DOHH2 (cell line): ENCODE data around the gene ARRB1.

Experiments used
- H3F3A ChIP-seq: fragments of 200-600 bp; sonication (generic), shearing (Covaris generic); 2 replicates; pipeline ENCODE4 v1.6.0; 2016; ENCODE audit warnings: antibody characterized with exemption, mild to moderate bottlenecking; ENCODE audit not compliant: control insufficient read depth, insufficient read depth
- H3K27ac ChIP-seq: fragments of 200-600 bp; sonication (generic); 2 replicates; pipeline ENCODE4 v1.5.1; 2014; ENCODE audit warnings: low read depth, mild to moderate bottlenecking, low read length, moderate library complexity
- H3K27me3 ChIP-seq: fragments of 200-600 bp; sonication (generic); 2 replicates; pipeline ENCODE4 v1.6.1; 2014; ENCODE audit warnings: mild to moderate bottlenecking, low read length, mixed read lengths; ENCODE audit not compliant: control insufficient read depth
- H3K36me3 ChIP-seq: fragments of 200-600 bp; sonication (generic); 2 replicates; pipeline ENCODE4 v1.6.1; 2014; ENCODE audit warnings: mild to moderate bottlenecking, low read length, moderate library complexity, mixed read lengths; ENCODE audit not compliant: control insufficient read depth
- H3K4me1 ChIP-seq: fragments of 200-600 bp; sonication (generic); 2 replicates; pipeline ENCODE4 v1.6.1; 2014; ENCODE audit warnings: mild to moderate bottlenecking, low read length, mixed read lengths; ENCODE audit not compliant: control insufficient read depth
- H3K4me2 ChIP-seq: fragments of 200-600 bp; sonication (generic); 2 replicates; pipeline ENCODE4 v1.6.0; 2014; ENCODE audit warnings: mild to moderate bottlenecking, low read length, moderate library complexity
- H3K4me3 ChIP-seq: fragments of 200-600 bp; sonication (generic); 2 replicates; pipeline ENCODE4 v1.5.1; 2014; ENCODE audit warnings: mild to moderate bottlenecking, low read length, mixed read lengths
- H3K79me2 ChIP-seq: fragments of 200-600 bp; sonication (generic); 2 replicates; pipeline ENCODE4 v1.6.1; 2014; ENCODE audit warnings: mild to moderate bottlenecking, low read length, mixed read lengths; ENCODE audit not compliant: control insufficient read depth
- H3K9me2 ChIP-seq: fragments of 200-600 bp; sonication (generic); replicated peaks from 2 replicates; pipeline ENCODE4 v1.6.1; 2014; ENCODE audit warnings: mild to moderate bottlenecking, low read length, mixed read lengths; ENCODE audit not compliant: control insufficient read depth
- H3K9me3 ChIP-seq: fragments of 200-600 bp; sonication (generic); 2 replicates; pipeline ENCODE4 v1.6.1; 2014; ENCODE audit warnings: antibody characterized with exemption, low read length, mixed read lengths; ENCODE audit not compliant: control insufficient read depth, insufficient read depth
- H4K20me1 ChIP-seq: fragments of 200-600 bp; sonication (generic); 2 replicates; pipeline ENCODE4 v1.6.0; 2014; ENCODE audit warnings: low read depth, mild to moderate bottlenecking, antibody characterized with exemption, low read length, moderate library complexity; ENCODE audit not compliant: control insufficient read depth, insufficient read depth
- EZH2phosphoT487 ChIP-seq: fragments of 200-600 bp; sonication (generic); IDR thresholded peaks from 2 replicates; pipeline ENCODE4 v1.6.1; 2017; ENCODE audit warnings: borderline replicate concordance, mild to moderate bottlenecking, antibody characterized with exemption, low read length, moderate library complexity, mixed read lengths
- TF ChIP-seq, protein P1 (sequence below): fragments of 200-600 bp; sonication (generic); IDR thresholded peaks from one replicate; pipeline ENCODE4 v1.5.1; 2014; ENCODE audit warnings: antibody characterized with exemption, mild to moderate bottlenecking, low read depth, low read length; ENCODE audit not compliant: poor library complexity, severe bottlenecking

Gene ARRB1

DNA sequence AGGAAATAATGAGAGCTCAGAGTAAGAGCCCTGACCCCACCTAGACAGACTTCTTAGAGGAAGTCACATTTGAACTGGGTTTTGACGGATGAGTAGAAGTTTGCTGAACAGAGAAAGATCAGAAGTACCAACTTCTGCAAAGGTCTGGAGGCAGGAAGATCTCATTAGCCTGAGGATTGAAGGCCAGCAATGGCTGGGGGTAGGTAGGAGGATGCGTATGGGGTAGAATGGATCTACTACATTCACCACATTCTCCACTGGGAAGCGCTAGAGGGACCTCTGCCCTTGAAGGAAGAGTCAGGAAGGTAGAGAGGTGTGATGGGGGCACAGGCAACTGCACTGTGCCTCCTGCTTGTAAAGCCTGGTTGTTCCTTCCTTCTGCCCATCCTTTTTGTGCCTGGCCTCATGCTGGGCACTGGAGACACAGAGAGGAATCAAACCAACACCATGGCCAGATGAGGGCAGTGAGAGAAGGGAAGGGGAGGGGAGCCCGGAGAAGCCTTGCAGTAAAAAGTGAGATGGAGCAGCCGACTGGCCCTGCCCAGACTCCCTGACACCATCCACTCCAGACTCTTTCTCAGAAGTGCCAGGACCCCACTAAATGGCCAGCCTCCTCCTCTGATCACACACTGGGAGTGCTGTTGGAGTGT, 106.0 kb downstream of the ARRB1 start:
- Histone ChIP-seq H3K27me3 (no peaks in the 10 kb centered on the region), H3K4me1 (no peaks in the 10 kb centered on the region), H3K27ac (no peak overlapping the region), H3K79me2 (no peaks in the 10 kb centered on the region), H3K4me2 (no peak overlapping the region), H4K20me1 (no peaks in the 10 kb centered on the region), H3F3A (no peaks in the 10 kb centered on the region), H3K9me2 (no peaks in the 10 kb centered on the region), H3K9me3 (no peaks in the 10 kb centered on the region), H3K36me3 (no peaks in the 10 kb centered on the region), H3K4me3 (no peak overlapping the region)
- TF ChIP-seq, protein P1, sequence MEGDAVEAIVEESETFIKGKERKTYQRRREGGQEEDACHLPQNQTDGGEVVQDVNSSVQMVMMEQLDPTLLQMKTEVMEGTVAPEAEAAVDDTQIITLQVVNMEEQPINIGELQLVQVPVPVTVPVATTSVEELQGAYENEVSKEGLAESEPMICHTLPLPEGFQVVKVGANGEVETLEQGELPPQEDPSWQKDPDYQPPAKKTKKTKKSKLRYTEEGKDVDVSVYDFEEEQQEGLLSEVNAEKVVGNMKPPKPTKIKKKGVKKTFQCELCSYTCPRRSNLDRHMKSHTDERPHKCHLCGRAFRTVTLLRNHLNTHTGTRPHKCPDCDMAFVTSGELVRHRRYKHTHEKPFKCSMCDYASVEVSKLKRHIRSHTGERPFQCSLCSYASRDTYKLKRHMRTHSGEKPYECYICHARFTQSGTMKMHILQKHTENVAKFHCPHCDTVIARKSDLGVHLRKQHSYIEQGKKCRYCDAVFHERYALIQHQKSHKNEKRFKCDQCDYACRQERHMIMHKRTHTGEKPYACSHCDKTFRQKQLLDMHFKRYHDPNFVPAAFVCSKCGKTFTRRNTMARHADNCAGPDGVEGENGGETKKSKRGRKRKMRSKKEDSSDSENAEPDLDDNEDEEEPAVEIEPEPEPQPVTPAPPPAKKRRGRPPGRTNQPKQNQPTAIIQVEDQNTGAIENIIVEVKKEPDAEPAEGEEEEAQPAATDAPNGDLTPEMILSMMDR: no peak
- TF ChIP-seq EZH2phosphoT487: no peak

DNA sequence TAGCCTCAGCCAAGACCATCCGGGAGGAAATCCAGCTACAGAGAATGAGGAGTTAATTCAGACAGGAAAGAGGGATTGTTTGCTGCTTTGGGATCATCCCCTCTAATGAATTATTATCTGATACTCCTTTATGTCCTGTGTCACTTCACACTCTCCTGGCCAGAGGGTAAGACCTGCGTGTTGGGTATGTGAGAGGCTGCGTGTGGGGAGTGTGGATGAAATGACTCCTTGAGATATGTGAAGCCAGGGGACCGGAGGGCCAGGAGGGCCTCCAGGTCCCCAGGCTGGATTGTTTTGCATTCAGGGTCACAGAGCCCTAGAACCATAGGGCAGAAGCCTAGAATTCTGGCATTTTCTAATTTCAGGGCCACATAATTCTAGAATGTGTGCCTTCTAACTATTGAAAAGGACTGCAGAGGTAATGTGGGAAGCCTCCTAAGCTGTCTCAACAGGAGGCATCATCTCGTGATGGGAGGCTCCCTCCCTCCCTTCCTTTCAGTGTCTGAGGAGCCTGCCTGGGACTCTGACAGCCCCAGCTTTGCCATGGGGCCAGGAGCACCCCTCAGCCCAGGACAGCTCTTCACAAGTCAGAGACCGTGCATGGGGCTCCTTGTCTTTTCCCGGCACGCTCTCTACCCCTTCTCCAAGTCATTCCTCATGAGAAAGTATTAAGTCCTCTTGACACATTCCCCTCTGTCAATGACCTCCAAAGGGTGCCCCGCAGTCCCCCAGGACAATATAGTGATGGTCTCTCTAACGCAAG, 107.2 kb downstream of the ARRB1 start:
- no peaks in the 10 kb centered on the region for H3K9me3 ChIP-seq
- TF ChIP-seq, protein P1: no peak
- no peak for TF ChIP-seq EZH2phosphoT487
- no peaks in the 10 kb centered on the region for H3K9me2 ChIP-seq
- H3K4me2 ChIP-seq: no peak overlapping the region
- no peaks in the 10 kb centered on the region for H3F3A ChIP-seq
- no peak overlapping the region for H3K27ac ChIP-seq
- no peak overlapping the region for H3K4me3 ChIP-seq
- H3K36me3 ChIP-seq: no peaks in the 10 kb centered on the region
- no peaks in the 10 kb centered on the region for H4K20me1 ChIP-seq
- no peaks in the 10 kb centered on the region for H3K4me1 ChIP-seq
- no peaks in the 10 kb centered on the region for H3K27me3 ChIP-seq
- no peaks in the 10 kb centered on the region for H3K79me2 ChIP-seq

DNA sequence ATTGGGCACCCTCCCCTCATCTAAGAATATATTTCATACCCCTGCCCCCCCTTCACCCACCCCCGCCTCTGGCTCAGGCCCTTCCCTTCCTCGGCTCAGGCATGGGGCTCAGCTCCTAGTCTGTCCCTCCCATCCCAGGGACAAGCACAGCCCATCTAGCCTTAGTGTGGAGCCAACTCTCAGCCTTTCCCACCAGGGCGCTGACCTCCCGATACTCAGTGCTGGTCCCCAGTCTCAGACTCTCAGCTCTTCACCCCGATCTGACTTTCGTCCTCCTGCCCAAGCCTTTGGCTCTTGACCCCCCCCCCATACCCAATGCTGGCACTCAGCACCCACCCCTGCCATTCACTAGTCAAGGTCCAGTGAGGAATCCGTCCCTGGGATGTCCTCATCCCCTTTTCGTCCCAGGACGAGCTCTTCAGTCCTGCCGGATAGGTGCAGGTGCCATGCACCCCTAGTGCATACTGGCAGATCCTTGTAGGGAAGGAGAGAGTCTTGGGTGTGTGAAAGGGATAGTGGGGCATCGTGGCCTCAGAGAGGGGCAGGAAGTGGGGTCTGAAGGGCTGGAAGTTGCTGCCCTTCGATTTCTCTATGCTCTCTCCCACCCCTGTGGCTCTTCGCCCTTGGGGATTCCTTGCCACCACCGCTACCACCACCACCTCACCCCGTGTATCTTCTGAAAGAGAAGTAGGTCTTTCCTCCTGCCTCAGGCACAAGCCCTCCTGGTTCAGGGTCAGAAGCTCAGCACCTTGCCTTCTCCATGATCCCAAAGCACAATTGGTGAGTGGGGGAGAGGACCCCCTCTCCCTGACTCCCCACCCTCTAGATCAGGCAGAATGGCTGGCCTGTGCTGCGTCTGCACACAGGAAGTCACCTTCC, 108.5 kb downstream of the ARRB1 start:
- H3K4me2 ChIP-seq: no peak overlapping the region
- H3K79me2 ChIP-seq: no peaks in the 10 kb centered on the region
- H3F3A ChIP-seq: no peaks in the 10 kb centered on the region
- H3K4me3 ChIP-seq: no peak overlapping the region
- H4K20me1 ChIP-seq: no peaks in the 10 kb centered on the region
- no peaks in the 10 kb centered on the region for H3K36me3 ChIP-seq
- no peaks in the 10 kb centered on the region for H3K9me3 ChIP-seq
- H3K4me1 ChIP-seq: no peaks in the 10 kb centered on the region
- H3K27ac ChIP-seq: no peak overlapping the region
- H3K9me2 ChIP-seq: no peaks in the 10 kb centered on the region
- TF ChIP-seq, protein P1: no peak
- no peak for TF ChIP-seq EZH2phosphoT487
- no peaks in the 10 kb centered on the region for H3K27me3 ChIP-seq
